Astrocyte (in vitro differentiated cells and primary cell): ENCODE data around the gene FAM3B. TPM values are rescaled to one million over a fixed set of nuclear protein-coding genes. Genes with fewer than 3 reads are reported as not detected.

Experiments used
- DNase-seq: peaks from one replicate; pipeline ENCODE4 v3.0.0-alpha.2; 2010; ENCODE audit warnings: low read depth
- FAIRE-seq: peaks from 2 replicates; lab custom pipeline; 2011; peaks lifted over from hg19 to GRCh38; lab: Jason Lieb, UNC
- H2AFZ ChIP-seq: 2 replicates; pipeline ENCODE4 v1.6.0; 2012; ENCODE audit warnings: low read depth, low read length, inconsistent platforms
- H3K27ac ChIP-seq: 2 replicates; pipeline ENCODE4 v1.5.1; 2011; ENCODE audit warnings: low read depth, low read length, inconsistent platforms
- H3K27me3 ChIP-seq: 2 replicates; pipeline ENCODE4 v1.6.0; 2011; ENCODE audit warnings: low read length, inconsistent platforms; ENCODE audit not compliant: insufficient read depth
- H3K36me3 ChIP-seq: 2 replicates; pipeline ENCODE4 v1.5.1; 2011; ENCODE audit warnings: low read length, inconsistent platforms; ENCODE audit not compliant: insufficient read depth
- H3K4me1 ChIP-seq: 2 replicates; pipeline ENCODE4 v1.5.1; 2011; ENCODE audit warnings: low read length, inconsistent platforms; ENCODE audit not compliant: insufficient read depth
- H3K4me2 ChIP-seq: 2 replicates; pipeline ENCODE4 v1.6.0; 2012; ENCODE audit warnings: low read length, inconsistent platforms
- H3K4me3 ChIP-seq: 2 replicates; pipeline ENCODE4 v1.5.1; 2011; ENCODE audit warnings: low read depth, mild to moderate bottlenecking, low read length, inconsistent platforms; ENCODE audit not compliant: insufficient read depth
- H3K79me2 ChIP-seq: 2 replicates; pipeline ENCODE4 v1.6.0; 2012; ENCODE audit warnings: mild to moderate bottlenecking, low read length, inconsistent platforms; ENCODE audit not compliant: insufficient read depth
- H3K9ac ChIP-seq: 2 replicates; pipeline ENCODE4 v1.6.0; 2012; ENCODE audit warnings: mild to moderate bottlenecking, low read length, inconsistent platforms
- H3K9me3 ChIP-seq: 2 replicates; pipeline ENCODE4 v1.5.1; 2012; ENCODE audit warnings: low read depth, mild to moderate bottlenecking, low read length, inconsistent platforms; ENCODE audit not compliant: insufficient read depth
- H4K20me1 ChIP-seq: 2 replicates; pipeline ENCODE4 v1.6.0; 2012; ENCODE audit warnings: low read length, inconsistent platforms; ENCODE audit not compliant: insufficient read depth
- H3K27ac Mint-ChIP-seq: one replicate; pipeline ENCODE4 v1.8.0; 2021; ENCODE audit warnings: mild to moderate bottlenecking, mixed read lengths; ENCODE audit not compliant: unreplicated experiment
- H3K27me3 Mint-ChIP-seq: one replicate; pipeline ENCODE4 v1.8.0; 2021; ENCODE audit warnings: low read depth, mixed read lengths; ENCODE audit not compliant: unreplicated experiment
- H3K36me3 Mint-ChIP-seq: one replicate; pipeline ENCODE4 v1.8.0; 2021; ENCODE audit warnings: low read depth, mixed read lengths; ENCODE audit not compliant: unreplicated experiment
- H3K4me1 Mint-ChIP-seq: one replicate; pipeline ENCODE4 v1.8.0; 2021; ENCODE audit warnings: low read depth, mixed read lengths; ENCODE audit not compliant: unreplicated experiment
- H3K4me3 Mint-ChIP-seq: one replicate; pipeline ENCODE4 v1.8.0; 2021; ENCODE audit warnings: mild to moderate bottlenecking, moderate library complexity, mixed read lengths; ENCODE audit not compliant: unreplicated experiment
- H3K9me3 Mint-ChIP-seq: one replicate; pipeline ENCODE4 v1.8.0; 2021; ENCODE audit warnings: mild to moderate bottlenecking, mixed read lengths; ENCODE audit not compliant: unreplicated experiment
- CTCF ChIP-seq: IDR thresholded peaks from 2 replicates; pipeline ENCODE4 v1.5.1; 2011; ENCODE audit warnings: low read depth, mild to moderate bottlenecking, inconsistent platforms, low read length, moderate library complexity; ENCODE audit not compliant: insufficient read depth
- EZH2 ChIP-seq: IDR thresholded peaks from 2 replicates; pipeline ENCODE4 v1.6.1; 2012; ENCODE audit warnings: mild to moderate bottlenecking, low read length, inconsistent platforms; ENCODE audit not compliant: insufficient read depth
- total RNA-seq: library from RNA; stranded (reverse); gene quantifications from 2 replicates; pipeline ENCODE4 v1.2.1, GENCODE V29; 2021

FAM3B gene
- total RNA-seq, 1 donor from 2014 or later: not detected

- no peak overlapping the region for H3K4me3 ChIP-seq
- H2AFZ ChIP-seq: no peak overlapping the region
- no peak overlapping the region for H3K9ac ChIP-seq
- Mint-ChIP-seq H3K27me3 (peaks cover 8% of the 10 kb centered on the region), H3K4me3 (no peak overlapping the region), H3K36me3 (peaks cover 7% of the 10 kb centered on the region), H3K27ac (no peak overlapping the region), H3K4me1 (peaks cover 25% of the 10 kb centered on the region), H3K9me3 (peaks cover 16% of the 10 kb centered on the region)
- H3K4me2 ChIP-seq: no peak overlapping the region
- H3K27ac ChIP-seq: no peak overlapping the region
- no peaks in the 10 kb centered on the region for H4K20me1 ChIP-seq
- H3K27me3 ChIP-seq: no peaks in the 10 kb centered on the region
- peaks cover 4% of the 10 kb centered on the region for H3K4me1 ChIP-seq
- no peaks in the 10 kb centered on the region for H3K79me2 ChIP-seq
- H3K9me3 ChIP-seq: no peaks in the 10 kb centered on the region
- H3K36me3 ChIP-seq: no peaks in the 10 kb centered on the region
- FAIRE-seq (no peak), DNase-seq (no peak)
- TF ChIP-seq EZH2: no peak
- no peak for TF ChIP-seq CTCF
These were observed 47.0 kb downstream of the FAM3B start for GRCh38 chr21:41363370-41364270.

DNA sequence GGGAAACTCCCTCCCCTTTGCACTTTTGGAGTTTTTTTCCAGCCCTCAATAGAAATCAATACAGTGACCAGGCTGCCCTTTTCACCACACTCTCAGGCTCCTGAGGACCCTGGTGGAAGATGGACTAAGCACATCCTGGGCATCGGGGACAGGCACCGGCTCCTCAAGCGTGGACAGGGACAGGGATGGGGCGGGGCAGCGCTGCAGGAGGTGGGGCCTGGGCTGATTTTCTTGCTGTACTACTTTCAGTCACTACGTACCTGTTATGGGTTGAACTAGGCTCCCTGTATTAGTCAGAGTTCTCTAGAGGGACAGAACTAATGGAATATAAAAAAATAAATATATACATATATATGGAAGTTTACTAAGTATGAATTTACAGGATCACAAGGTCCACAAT, 47.7 kb downstream of the FAM3B start:
- peaks cover 27% of the 10 kb centered on the region for H3K4me1 Mint-ChIP-seq
- no peak overlapping the region for H3K4me2 ChIP-seq
- no peaks in the 10 kb centered on the region for H3K79me2 ChIP-seq
- H3K4me1 ChIP-seq: peaks cover 4% of the 10 kb centered on the region
- no peak overlapping the region for H3K27ac ChIP-seq
- H3K9me3 ChIP-seq: no peaks in the 10 kb centered on the region
- no peaks in the 10 kb centered on the region for H4K20me1 ChIP-seq
- H3K27me3 ChIP-seq: no peaks in the 10 kb centered on the region
- FAIRE-seq (no peak), DNase-seq (no peak)
- no peak overlapping the region for H3K4me3 Mint-ChIP-seq
- no peak overlapping the region for H3K27ac Mint-ChIP-seq
- H3K27me3 Mint-ChIP-seq: peaks cover 10% of the 10 kb centered on the region
- H3K36me3 Mint-ChIP-seq: peaks cover 7% of the 10 kb centered on the region
- H3K9me3 Mint-ChIP-seq: peaks cover 16% of the 10 kb centered on the region
- TF ChIP-seq EZH2: no peak
- TF ChIP-seq CTCF: no peak
- H3K36me3 ChIP-seq: no peaks in the 10 kb centered on the region
- no peak overlapping the region for H3K4me3 ChIP-seq
- no peak overlapping the region for H3K9ac ChIP-seq
- no peak overlapping the region for H2AFZ ChIP-seq
